ENCODE measurements around the gene NCR3LG1. TPM values are rescaled to one million over a fixed set of nuclear protein-coding genes. Genes with fewer than 3 reads are reported as not detected.

NCR3LG1 gene
- total and polyA plus RNA-seq, 9 of the 15 experiments (the other 6 are each of a cell fraction or from before 2014, with no cell fraction given), result 4.1 to 39.8 (median 25.1) TPM

DNA sequence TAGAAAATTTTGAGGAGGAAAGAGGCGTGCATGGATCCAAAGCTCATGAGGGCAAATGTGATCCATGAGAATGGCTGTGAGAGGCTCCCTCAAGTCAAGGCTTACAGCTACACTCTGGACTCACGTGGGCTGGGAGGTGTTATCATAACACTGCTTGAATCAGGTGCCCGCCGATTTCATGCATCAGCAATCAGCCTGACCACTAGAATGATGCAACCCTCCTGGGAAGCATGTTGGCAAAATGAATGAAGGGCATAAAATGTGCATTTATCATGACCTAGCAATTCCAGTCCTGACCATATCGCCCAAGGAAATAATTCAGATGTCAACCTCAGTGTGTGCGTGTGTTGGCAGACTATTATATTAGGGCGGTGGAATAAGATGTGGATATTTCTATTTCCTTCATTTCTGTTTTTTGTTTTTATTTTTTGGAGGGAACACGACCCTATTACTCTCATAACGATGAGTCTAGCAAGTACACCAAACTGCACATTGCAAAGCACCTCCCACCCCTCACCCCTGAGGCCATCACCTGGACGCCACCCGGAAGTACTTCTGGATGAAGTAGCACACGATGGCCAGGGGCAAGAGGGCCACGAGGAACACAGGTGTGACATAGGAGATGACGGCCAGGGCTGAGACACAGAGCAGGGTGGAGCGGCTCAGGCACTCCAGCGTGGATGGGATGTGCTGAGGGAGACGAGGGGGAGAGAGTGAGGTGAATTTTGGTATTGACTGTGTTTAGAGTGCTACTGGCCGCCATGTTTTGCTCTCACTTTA is 52.6 kb downstream of the NCR3LG1 start (continued):
- TF ChIP-seq, protein P1, sequence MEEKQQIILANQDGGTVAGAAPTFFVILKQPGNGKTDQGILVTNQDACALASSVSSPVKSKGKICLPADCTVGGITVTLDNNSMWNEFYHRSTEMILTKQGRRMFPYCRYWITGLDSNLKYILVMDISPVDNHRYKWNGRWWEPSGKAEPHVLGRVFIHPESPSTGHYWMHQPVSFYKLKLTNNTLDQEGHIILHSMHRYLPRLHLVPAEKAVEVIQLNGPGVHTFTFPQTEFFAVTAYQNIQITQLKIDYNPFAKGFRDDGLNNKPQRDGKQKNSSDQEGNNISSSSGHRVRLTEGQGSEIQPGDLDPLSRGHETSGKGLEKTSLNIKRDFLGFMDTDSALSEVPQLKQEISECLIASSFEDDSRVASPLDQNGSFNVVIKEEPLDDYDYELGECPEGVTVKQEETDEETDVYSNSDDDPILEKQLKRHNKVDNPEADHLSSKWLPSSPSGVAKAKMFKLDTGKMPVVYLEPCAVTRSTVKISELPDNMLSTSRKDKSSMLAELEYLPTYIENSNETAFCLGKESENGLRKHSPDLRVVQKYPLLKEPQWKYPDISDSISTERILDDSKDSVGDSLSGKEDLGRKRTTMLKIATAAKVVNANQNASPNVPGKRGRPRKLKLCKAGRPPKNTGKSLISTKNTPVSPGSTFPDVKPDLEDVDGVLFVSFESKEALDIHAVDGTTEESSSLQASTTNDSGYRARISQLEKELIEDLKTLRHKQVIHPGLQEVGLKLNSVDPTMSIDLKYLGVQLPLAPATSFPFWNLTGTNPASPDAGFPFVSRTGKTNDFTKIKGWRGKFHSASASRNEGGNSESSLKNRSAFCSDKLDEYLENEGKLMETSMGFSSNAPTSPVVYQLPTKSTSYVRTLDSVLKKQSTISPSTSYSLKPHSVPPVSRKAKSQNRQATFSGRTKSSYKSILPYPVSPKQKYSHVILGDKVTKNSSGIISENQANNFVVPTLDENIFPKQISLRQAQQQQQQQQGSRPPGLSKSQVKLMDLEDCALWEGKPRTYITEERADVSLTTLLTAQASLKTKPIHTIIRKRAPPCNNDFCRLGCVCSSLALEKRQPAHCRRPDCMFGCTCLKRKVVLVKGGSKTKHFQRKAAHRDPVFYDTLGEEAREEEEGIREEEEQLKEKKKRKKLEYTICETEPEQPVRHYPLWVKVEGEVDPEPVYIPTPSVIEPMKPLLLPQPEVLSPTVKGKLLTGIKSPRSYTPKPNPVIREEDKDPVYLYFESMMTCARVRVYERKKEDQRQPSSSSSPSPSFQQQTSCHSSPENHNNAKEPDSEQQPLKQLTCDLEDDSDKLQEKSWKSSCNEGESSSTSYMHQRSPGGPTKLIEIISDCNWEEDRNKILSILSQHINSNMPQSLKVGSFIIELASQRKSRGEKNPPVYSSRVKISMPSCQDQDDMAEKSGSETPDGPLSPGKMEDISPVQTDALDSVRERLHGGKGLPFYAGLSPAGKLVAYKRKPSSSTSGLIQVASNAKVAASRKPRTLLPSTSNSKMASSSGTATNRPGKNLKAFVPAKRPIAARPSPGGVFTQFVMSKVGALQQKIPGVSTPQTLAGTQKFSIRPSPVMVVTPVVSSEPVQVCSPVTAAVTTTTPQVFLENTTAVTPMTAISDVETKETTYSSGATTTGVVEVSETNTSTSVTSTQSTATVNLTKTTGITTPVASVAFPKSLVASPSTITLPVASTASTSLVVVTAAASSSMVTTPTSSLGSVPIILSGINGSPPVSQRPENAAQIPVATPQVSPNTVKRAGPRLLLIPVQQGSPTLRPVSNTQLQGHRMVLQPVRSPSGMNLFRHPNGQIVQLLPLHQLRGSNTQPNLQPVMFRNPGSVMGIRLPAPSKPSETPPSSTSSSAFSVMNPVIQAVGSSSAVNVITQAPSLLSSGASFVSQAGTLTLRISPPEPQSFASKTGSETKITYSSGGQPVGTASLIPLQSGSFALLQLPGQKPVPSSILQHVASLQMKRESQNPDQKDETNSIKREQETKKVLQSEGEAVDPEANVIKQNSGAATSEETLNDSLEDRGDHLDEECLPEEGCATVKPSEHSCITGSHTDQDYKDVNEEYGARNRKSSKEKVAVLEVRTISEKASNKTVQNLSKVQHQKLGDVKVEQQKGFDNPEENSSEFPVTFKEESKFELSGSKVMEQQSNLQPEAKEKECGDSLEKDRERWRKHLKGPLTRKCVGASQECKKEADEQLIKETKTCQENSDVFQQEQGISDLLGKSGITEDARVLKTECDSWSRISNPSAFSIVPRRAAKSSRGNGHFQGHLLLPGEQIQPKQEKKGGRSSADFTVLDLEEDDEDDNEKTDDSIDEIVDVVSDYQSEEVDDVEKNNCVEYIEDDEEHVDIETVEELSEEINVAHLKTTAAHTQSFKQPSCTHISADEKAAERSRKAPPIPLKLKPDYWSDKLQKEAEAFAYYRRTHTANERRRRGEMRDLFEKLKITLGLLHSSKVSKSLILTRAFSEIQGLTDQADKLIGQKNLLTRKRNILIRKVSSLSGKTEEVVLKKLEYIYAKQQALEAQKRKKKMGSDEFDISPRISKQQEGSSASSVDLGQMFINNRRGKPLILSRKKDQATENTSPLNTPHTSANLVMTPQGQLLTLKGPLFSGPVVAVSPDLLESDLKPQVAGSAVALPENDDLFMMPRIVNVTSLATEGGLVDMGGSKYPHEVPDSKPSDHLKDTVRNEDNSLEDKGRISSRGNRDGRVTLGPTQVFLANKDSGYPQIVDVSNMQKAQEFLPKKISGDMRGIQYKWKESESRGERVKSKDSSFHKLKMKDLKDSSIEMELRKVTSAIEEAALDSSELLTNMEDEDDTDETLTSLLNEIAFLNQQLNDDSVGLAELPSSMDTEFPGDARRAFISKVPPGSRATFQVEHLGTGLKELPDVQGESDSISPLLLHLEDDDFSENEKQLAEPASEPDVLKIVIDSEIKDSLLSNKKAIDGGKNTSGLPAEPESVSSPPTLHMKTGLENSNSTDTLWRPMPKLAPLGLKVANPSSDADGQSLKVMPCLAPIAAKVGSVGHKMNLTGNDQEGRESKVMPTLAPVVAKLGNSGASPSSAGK (IDR thresholded peaks at IDR 0.05), result peak; percentile 38; the same call in 1 of the 2 replicates
- TF ChIP-seq EZH2 (IDR thresholded peaks at IDR 0.05; ENCODE audit: borderline replicate concordance, low read depth, low read length), result no peak
- TF ChIP-seq, protein P2, sequence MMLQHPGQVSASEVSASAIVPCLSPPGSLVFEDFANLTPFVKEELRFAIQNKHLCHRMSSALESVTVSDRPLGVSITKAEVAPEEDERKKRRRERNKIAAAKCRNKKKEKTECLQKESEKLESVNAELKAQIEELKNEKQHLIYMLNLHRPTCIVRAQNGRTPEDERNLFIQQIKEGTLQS (IDR thresholded peaks at IDR 0.05), result peak; percentile 62
- TF ChIP-seq, protein P2 (CRISPR knock-in tag; conservative IDR thresholded peaks at IDR 0.05), result no peak

Data from K562 (cell line).